Left cardiac atrium (tissue), 4 donors: ENCODE data around the gene ZNF416. TPM values are rescaled to one million over a fixed set of nuclear protein-coding genes. Genes with fewer than 3 reads are reported as not detected.

Source experiments
- ATAC-seq, 2 donors: fragments of 200-7000 bp; cut with Tn5 transposase; one replicate each; pipeline ENCODE4 v1.9.1; 2020; ENCODE audit warnings: mild to moderate bottlenecking in 2 of 2, moderate library complexity in 2 of 2
- DNase-seq: peaks from one replicate; pipeline ENCODE4 v3.0.0-alpha.2; 2020
- intact Hi-C, 2 donors: fragments of 100-400 bp; cut with DNase I; formaldehyde crosslinking; loops; one replicate each; pipeline versions ENCODE4 v1.14.1 to v1.15.1; 2022 to 2023
- long read RNA-seq: library from polyadenylated mRNA; unstranded; transcript quantifications from one replicate; pipeline ENCODE4 v2.0.0, GENCODE V29; 2021
- total RNA-seq, 2 donors: library from RNA; stranded (reverse); fragmentation: NEBNext Ultra II Directional; extraction: Animal tissue kit (Norgen Biotek cat#: 25700); gene quantifications; one replicate each; pipeline ENCODE4 v1.2.1, GENCODE V29; 2021
- donor health status: DM: no; HTN: yes; CAD: no.
- donor health status: DM: no; HTN: yes; CAD: no; lungs with severe emphysema.
- donor health status: DM: yes; HTN: yes; CAD: no.
- donor health status: Dilated cardiomyopathy.

The ZNF416 gene
- total RNA-seq = 1 to 10 TPM; 4.6 to 5.5 TPM
- long read RNA-seq, transcript ZNF416-201 (4 exons, 2,561 nt) = major isoform, 9 of 17 reads
- long read RNA-seq, partial matches to known transcripts = 1 of 17 reads
- long read RNA-seq, other reads (novel, unspliced or antisense) = 7 of 17 reads

GRCh38 chr19:57578487-57579205 is at the start of gene ZNF416:
Gene ZNF416, minus strand, starts transcription at chr19:57578911. Its CDS starts 207 bp downstream, at chr19:57578704.
- ATAC-seq = peak; percentile 97 to 99
- peak; percentile 98 for DNase-seq
- intact Hi-C loops = no loop called here

GRCh38 chr19:57623091-57623490 is 44.4 kb upstream of the ZNF416 start:
- intact Hi-C loops = no loop called here
- ATAC-seq = no peak
- no peak for DNase-seq

- ATAC-seq = no peak
- no peak for DNase-seq
- intact Hi-C loops = no loop called here
These were observed 42.1 kb upstream of the ZNF416 start for GRCh38 chr19:57620673-57621348.

- intact Hi-C loops = no loop called here
- no peak for ATAC-seq
- no peak for DNase-seq
These were observed 36.6 kb upstream of the ZNF416 start for GRCh38 chr19:57615346-57615745.

GRCh38 chr19:57613941-57614743 is 35.4 kb upstream of the ZNF416 start, which contains the start of gene ZNF134:
Gene ZNF134, plus strand, starts transcription at chr19:57614242. Its CDS starts 5,227 bp downstream, at chr19:57619469.
- peak; percentile 99 to 100 for ATAC-seq
- intact Hi-C loops = no loop called here
- DNase-seq = peak; percentile 96

GRCh38 chr19:57611113-57611512 is 32.4 kb upstream of the ZNF416 start:
- DNase-seq = no peak
- no peak for ATAC-seq
- intact Hi-C loops = no loop called here

- intact Hi-C loops = no loop called here
- DNase-seq = no peak
- ATAC-seq = no peak
These were observed 28.2 kb upstream of the ZNF416 start for GRCh38 chr19:57606931-57607330.

- ATAC-seq (peak; percentile 99 to 100), DNase-seq (peak; percentile 96)
- intact Hi-C loops = no loop called here
These were observed 21.2 kb upstream of the ZNF416 start, which contains the start of gene ZNF530 for GRCh38 chr19:57599761-57600383. Gene ZNF530, plus strand, starts transcription at chr19:57599885. Its CDS starts 4,461 bp downstream, at chr19:57604346.

- intact Hi-C loops = no loop called here
- DNase-seq (no peak), ATAC-seq (no peak)
These were observed 20.7 kb upstream of the ZNF416 start for GRCh38 chr19:57599377-57599760.

- no peak for DNase-seq
- ATAC-seq = no peak
- intact Hi-C loops = no loop called here
These were observed 8.8 kb upstream of the ZNF416 start for GRCh38 chr19:57587529-57587928.

- DNase-seq = peak; percentile 93
- ATAC-seq = peak; percentile 97
- intact Hi-C loops = no loop called here
These were observed 5.1 kb upstream of the ZNF416 start, which contains the start of gene ZIK1 for GRCh38 chr19:57583521-57584416. Gene ZIK1, plus strand, starts transcription at chr19:57584145. Its CDS starts 212 bp downstream, at chr19:57584357.

- intact Hi-C loops = no loop called here
- ATAC-seq (no peak), DNase-seq (no peak)
These were observed 4.4 kb upstream of the ZNF416 start for GRCh38 chr19:57583104-57583520.

- DNase-seq (no peak), ATAC-seq (no peak)
- intact Hi-C loops = no loop called here
These were observed 2.0 kb downstream of the ZNF416 start for GRCh38 chr19:57576661-57577060.

- DNase-seq (no peak), ATAC-seq (no peak)
- intact Hi-C loops = no loop called here
These were observed 6.2 kb downstream of the ZNF416 start for GRCh38 chr19:57572415-57572947.

- no peak for DNase-seq
- intact Hi-C loops = no loop called here
- ATAC-seq = no peak
These were observed 8.0 kb downstream of the ZNF416 start for GRCh38 chr19:57570707-57571106.

GRCh38 chr19:57566396-57567265 is 12.1 kb downstream of the ZNF416 start:
- ATAC-seq (no peak), DNase-seq (no peak)
- intact Hi-C loops = loop anchor here in 1 of 2 donors (10.0 kb wide), 1 partner anchor 132 kb away; the partner anchor contains the start of gene ZNF749

- ATAC-seq (no peak), DNase-seq (no peak)
- intact Hi-C loops = loop anchor here in 1 of 2 donors (10.0 kb wide), 1 partner anchor 129 kb away; the partner anchor contains the start of gene ZNF749
These were observed 15.2 kb downstream of the ZNF416 start for GRCh38 chr19:57563547-57563946.
